ENCODE measurements around the gene ITGB2. TPM values are rescaled to one million over a fixed set of nuclear protein-coding genes. Genes with fewer than 3 reads are reported as not detected.

The ITGB2 gene
- total RNA-seq, 6 donors from 2014 or later, result 73.1 to 435 (median 149) TPM

DNA sequence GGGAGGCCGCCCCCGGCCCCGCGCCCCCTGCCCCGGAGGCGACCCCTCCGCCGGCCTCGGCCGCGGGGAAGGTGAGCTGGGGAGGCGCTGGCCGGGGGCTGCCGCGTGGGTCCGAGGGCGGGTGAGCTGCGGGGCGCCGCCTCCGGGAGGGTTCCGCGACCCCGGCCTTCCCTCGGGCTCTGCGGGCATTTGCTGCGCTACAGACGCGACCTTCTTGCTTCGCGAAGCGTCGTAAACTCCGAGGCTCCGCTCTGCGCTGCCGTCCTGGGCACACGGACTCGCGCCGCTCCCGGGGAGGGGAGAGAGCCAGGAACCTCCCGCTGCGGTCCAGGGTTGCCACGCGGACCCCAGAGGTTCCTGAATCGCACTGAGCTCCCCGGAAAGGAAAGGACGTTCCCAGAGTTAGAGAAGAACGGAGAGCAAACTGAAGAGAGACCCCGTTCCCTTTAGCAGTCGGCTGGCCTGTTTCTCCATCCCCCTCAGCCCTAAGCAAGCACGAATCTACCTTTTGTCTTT is 19.5 kb upstream of the ITGB2 start:
- ATAC-seq (ENCODE audit: low FRiP score in 2 of 2) (peak in 1 of 2 donors; percentile 51), DNase-seq (no peak)
- Histone ChIP-seq H3K4me3 (peak overlapping the region; percentile 65 to 100 (median 95)), H3K36me3 (peaks cover 0 to 18% (median 14%) of the 10 kb centered on the region in 4 donors), H3K9me3 (no peaks in the 10 kb centered on the region), H3K27ac (peak overlapping the region; percentile 7 to 82 (median 52)), H3K4me1 (peaks cover 19 to 27% (median 23%) of the 10 kb centered on the region in 4 donors), H3K27me3 (no peaks in the 10 kb centered on the region)
- no peak for TF ChIP-seq POLR2A (IDR thresholded peaks at IDR 0.05)
- TF ChIP-seq EP300 (IDR thresholded peaks at IDR 0.05), result no peak
- TF ChIP-seq POLR2AphosphoS5 (IDR thresholded peaks at IDR 0.05), result no peak
- TF ChIP-seq, protein P1, sequence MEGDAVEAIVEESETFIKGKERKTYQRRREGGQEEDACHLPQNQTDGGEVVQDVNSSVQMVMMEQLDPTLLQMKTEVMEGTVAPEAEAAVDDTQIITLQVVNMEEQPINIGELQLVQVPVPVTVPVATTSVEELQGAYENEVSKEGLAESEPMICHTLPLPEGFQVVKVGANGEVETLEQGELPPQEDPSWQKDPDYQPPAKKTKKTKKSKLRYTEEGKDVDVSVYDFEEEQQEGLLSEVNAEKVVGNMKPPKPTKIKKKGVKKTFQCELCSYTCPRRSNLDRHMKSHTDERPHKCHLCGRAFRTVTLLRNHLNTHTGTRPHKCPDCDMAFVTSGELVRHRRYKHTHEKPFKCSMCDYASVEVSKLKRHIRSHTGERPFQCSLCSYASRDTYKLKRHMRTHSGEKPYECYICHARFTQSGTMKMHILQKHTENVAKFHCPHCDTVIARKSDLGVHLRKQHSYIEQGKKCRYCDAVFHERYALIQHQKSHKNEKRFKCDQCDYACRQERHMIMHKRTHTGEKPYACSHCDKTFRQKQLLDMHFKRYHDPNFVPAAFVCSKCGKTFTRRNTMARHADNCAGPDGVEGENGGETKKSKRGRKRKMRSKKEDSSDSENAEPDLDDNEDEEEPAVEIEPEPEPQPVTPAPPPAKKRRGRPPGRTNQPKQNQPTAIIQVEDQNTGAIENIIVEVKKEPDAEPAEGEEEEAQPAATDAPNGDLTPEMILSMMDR (IDR thresholded peaks at IDR 0.05), result no peak
- 0% methylated on average over 9 to 19 of the region's 53 CpGs for WGBS, 2 donors

DNA sequence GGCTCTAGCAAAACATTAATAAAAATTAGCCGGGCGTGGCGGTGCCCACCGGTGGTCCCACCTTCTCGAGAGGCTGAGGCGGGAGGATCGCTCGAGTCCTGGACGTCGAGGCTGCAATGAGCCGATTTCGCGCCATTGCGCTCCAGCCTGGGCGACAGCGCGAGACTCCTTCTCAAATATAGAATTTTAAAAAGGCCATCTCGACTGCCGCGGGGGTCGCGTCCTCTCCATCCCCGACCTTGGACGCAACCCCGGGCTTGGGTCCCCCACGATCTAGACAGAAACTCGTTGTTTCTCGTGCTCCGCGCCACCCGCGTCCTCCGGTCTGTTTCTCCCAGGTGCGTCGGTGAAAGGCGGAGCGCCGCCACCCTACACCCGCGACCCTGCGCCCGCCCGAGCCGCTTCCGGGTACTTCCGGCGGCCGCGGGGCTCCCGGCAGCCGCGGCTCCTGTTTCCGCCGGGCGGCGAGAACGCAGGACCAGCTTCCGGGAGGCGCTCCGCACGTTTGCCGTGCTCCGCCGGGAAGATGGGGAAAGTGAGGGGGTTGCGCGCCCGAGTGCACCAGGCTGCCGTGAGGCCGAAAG is 18.9 kb upstream of the ITGB2 start, which contains the start of gene SLX9:
Gene SLX9 (plus strand): TSS at position 498 of the 584 bp plus-strand sequence. CDS start 29 bp downstream, at position 527.
- 5% methylated on average over 43 of the region's 69 CpGs; no CpG with 5 or more reads in 1 of the 2 donors for WGBS, 2 donors
- no peaks in the 10 kb centered on the region for H3K9me3 ChIP-seq
- DNase-seq, result peak; percentile 81 to 96
- H3K4me3 ChIP-seq, result peak within 1 kb of the TSS; percentile 65 to 100 (median 95)
- no peaks in the 10 kb centered on the region for H3K27me3 ChIP-seq
- TF ChIP-seq POLR2AphosphoS5 (IDR thresholded peaks at IDR 0.05) (peak; percentile 51 to 79), POLR2A (IDR thresholded peaks at IDR 0.05) (peak in 3 of 4 donors; percentile 24 to 79 (median 52)), EP300 (IDR thresholded peaks at IDR 0.05) (no peak)
- TF ChIP-seq, protein P1 (IDR thresholded peaks at IDR 0.05), result peak in 1 of 6 experiments; percentile 19
- peak; percentile 88 to 97 for ATAC-seq (ENCODE audit: low FRiP score in 2 of 2)
- H3K27ac ChIP-seq, result peak within 1 kb of the TSS; percentile 7 to 82 (median 58)
- H3K36me3 ChIP-seq, result peaks cover 0 to 13% (median 11%) of the 10 kb centered on the region in 4 donors
- peaks cover 19 to 27% (median 23%) of the 10 kb centered on the region in 4 donors for H3K4me1 ChIP-seq

DNA sequence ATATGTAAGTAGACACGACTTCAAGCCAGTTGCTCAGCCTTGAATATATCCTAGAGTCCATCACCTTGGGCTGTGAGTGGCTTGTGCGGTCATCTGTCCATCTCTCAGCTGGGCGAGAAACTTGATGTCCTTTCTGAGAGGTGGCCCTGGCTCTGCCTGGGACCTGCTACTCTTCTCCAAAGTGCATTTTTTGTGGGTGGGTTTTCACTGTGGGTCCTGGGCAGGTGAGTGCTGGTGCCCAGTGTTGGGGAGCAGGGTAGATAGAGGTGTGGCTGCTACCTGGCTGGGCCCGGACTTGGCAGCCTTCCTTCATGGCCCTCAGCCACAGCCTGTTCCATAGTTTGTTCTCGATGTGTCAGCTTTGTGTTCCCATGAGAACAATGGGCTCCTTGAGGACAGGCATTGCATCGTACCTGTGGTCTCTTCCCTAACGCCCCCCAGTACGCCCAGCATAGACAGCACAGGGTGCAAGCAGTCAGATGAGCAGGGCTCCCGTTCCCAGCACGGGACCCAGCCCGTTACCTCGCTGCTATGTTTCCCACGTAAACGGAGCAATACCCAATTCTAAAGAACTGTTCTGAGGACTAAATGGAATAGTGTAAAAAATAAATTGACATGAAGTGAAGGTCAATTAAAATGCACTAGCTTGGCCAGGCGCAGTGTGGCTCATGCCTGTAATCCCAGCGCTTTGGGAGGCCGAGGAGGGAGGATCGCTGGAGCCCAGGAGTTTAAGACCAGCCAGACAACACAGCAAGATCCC is 18.3 kb upstream of the ITGB2 start:
- H3K27ac ChIP-seq, result peak overlapping the region in 2 of 4 donors; percentile 74 to 82
- H3K4me3 ChIP-seq, result peak overlapping the region; percentile 65 to 100 (median 95)
- H3K36me3 ChIP-seq, result peaks cover 0 to 6% (median 5%) of the 10 kb centered on the region in 4 donors
- no peak for DNase-seq
- H3K9me3 ChIP-seq, result no peaks in the 10 kb centered on the region
- ATAC-seq (ENCODE audit: low FRiP score in 2 of 2), result no peak
- H3K27me3 ChIP-seq, result no peaks in the 10 kb centered on the region
- peaks cover 19 to 27% (median 23%) of the 10 kb centered on the region in 4 donors for H3K4me1 ChIP-seq
- 82 to 88% methylated on average over 16 to 18 of the region's 18 CpGs for WGBS, 2 donors
- TF ChIP-seq, protein P1 (IDR thresholded peaks at IDR 0.05), result no peak
- TF ChIP-seq EP300 (IDR thresholded peaks at IDR 0.05) (no peak), POLR2A (IDR thresholded peaks at IDR 0.05) (no peak), POLR2AphosphoS5 (IDR thresholded peaks at IDR 0.05) (no peak)

DNA sequence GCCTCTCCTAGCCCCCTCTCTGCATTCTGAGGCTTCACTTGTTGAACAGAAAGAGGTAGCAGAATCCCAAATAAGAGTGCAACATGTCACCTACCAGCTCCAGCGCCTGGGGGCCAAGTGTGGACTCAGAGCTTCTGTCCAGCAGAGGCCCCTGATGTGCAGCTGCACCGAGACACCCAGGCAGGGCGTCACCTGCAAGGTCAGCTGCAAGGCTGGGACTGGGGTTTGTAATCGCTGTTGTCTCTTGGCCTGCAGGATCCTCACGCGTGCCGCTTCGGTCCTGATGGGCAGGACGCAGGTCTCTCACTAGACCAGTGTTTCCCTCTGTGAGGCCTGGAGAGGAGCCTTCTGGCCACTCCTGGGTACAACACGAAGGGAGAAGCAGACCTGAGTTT is 14.8 kb upstream of the ITGB2 start:
- peaks cover 25 to 41% (median 31%) of the 10 kb centered on the region in 4 donors for H3K4me1 ChIP-seq
- H3K27me3 ChIP-seq, result peaks cover 0 to 21% (median 12%) of the 10 kb centered on the region in 4 donors
- H3K4me3 ChIP-seq, result no peak overlapping the region
- H3K27ac ChIP-seq, result no peak overlapping the region
- H3K36me3 ChIP-seq, result no peaks in the 10 kb centered on the region
- no peak for ATAC-seq (ENCODE audit: low FRiP score in 2 of 2)
- 87 to 88% methylated on average over 10 of the region's 10 CpGs for WGBS, 2 donors
- peak in 1 of 2 donors; percentile 37 for DNase-seq
- H3K9me3 ChIP-seq, result no peaks in the 10 kb centered on the region
- no peak for TF ChIP-seq EP300 (IDR thresholded peaks at IDR 0.05)
- TF ChIP-seq, protein P1 (IDR thresholded peaks at IDR 0.05), result no peak
- no peak for TF ChIP-seq POLR2A (IDR thresholded peaks at IDR 0.05)
- no peak for TF ChIP-seq POLR2AphosphoS5 (IDR thresholded peaks at IDR 0.05)
